Suprapubic skin (tissue), 4 donors: ENCODE results near the gene MTF1. TPM values are rescaled to one million over a fixed set of nuclear protein-coding genes. Genes with fewer than 3 reads are reported as not detected.

Experiments
- DNase-seq, 2 donors: peaks; one replicate each; pipeline ENCODE4 v3.0.0-alpha.2; 2019; ENCODE audit warnings: low spot score in 2 of 2
- H3K27ac ChIP-seq: fragments of 200-600 bp; sonication (generic); one replicate; pipeline ENCODE4 v1.5.1; 2019
- H3K27me3 ChIP-seq: fragments of 200-600 bp; sonication (generic); one replicate; pipeline ENCODE4 v1.5.1; 2019
- H3K36me3 ChIP-seq: fragments of 200-600 bp; sonication (generic); one replicate; pipeline ENCODE4 v1.5.1; 2019
- H3K4me1 ChIP-seq: fragments of 200-600 bp; sonication (generic); one replicate; pipeline ENCODE4 v1.5.1; 2019
- H3K4me3 ChIP-seq: fragments of 200-600 bp; sonication (generic); one replicate; pipeline ENCODE4 v1.5.1; 2019; ENCODE audit warnings: mild to moderate bottlenecking
- H3K9me3 ChIP-seq: fragments of 200-600 bp; sonication (generic); one replicate; pipeline ENCODE4 v1.5.1; 2019
- EP300 ChIP-seq: sonication (generic); formaldehyde crosslinking; IDR thresholded peaks from one replicate; pipeline ENCODE4 v1.6.1; 2017; ENCODE audit warnings: antibody characterized with exemption
- POLR2A ChIP-seq, 2 donors: fragments of 450-650 bp; IDR thresholded peaks; one replicate each; pipeline ENCODE4 v1.6.1; 2017; ENCODE audit warnings: antibody characterized with exemption in 2 of 2, mild to moderate bottlenecking in 2 of 2, moderate library complexity in 2 of 2
- POLR2AphosphoS5 ChIP-seq, 3 donors: sonication (generic); formaldehyde crosslinking; IDR thresholded peaks; one replicate each; pipeline ENCODE4 v1.6.1; 2017; ENCODE audit warnings: antibody characterized with exemption in 3 of 3
- WGBS: methylation state at CpG from one replicate; pipeline ENCODE4 v1.1.5; 2018; 5-methylcytosine and 5-hydroxymethylcytosine counted together
- total RNA-seq, 4 donors: library from RNA; depleted of rRNA; stranded (reverse); fragments of >200 nt; gene quantifications; one replicate each; pipeline ENCODE4 v1.1.0, GENCODE V29; 2016
- TF ChIP-seq, protein P1 (sequence below), 2 donors: fragments of 200-600 bp in 1 of 2; fragments of 450-650 bp in 1 of 2; sonication (generic) in 1 of 2; IDR thresholded peaks; one replicate each; pipeline ENCODE4 v1.5.1; 2016 to 2019; ENCODE audit warnings: antibody characterized with exemption in 2 of 2, mild to moderate bottlenecking in 1 of 2, moderate library complexity in 1 of 2

MTF1 gene
- total RNA-seq, 4 donors from 2014 or later: 8.8 to 13.5 (median 11.2) TPM

DNA sequence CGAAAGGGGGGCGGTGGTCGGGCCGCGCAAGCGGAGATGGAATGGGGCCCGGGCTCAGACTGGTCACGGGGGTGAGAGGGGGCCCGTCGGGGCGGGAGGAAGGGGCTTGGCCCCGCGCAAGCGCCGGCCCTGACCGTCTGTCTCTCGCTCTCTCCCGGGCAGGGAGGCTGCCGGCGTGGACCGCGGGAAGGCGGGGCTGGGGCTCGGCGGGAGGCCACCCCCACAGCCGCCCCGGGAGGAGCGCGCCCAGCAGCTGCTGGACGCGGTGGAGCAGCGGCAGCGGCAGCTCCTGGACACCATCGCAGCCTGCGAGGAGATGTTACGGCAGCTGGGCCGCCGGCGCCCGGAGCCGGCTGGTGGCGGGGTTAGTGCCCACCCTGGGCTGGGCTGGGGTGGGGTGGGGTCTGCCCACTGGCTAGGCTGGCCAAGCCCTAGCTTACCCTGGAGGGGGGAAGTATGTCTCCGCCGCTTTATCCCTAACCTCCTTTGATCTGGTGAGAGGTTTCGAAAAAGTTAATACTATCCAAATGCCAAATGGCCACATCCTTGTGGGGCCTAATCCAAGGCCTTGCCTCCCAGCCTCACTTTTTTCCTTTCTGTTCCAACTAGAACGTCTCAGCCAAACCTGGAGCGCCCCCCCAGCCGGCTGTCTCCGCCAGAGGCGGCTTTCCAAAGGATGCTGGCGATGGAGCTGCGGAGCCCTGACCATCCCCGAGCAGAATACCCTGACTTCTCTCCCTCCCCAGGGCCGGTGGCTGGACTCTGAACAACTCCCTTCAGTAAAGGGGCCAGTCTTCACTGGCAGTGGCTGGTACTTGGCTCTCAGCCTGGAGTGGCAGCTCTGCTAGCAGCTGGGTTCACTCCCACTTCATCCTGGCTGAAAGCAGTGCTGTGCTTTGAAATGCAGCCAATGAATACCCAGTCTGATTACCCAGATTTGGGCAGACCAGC lies 50.7 kb downstream of the MTF1 start:
- Histone ChIP-seq H3K4me1 (peaks cover 39% of the 10 kb centered on the region), H3K36me3 (peaks cover 30% of the 10 kb centered on the region), H3K9me3 (no peaks in the 10 kb centered on the region), H3K27me3 (no peaks in the 10 kb centered on the region), H3K4me3 (peak overlapping the region; percentile 99), H3K27ac (peak overlapping the region; percentile 95)
- peak; percentile 65 to 81 for DNase-seq
- TF ChIP-seq, protein P1, sequence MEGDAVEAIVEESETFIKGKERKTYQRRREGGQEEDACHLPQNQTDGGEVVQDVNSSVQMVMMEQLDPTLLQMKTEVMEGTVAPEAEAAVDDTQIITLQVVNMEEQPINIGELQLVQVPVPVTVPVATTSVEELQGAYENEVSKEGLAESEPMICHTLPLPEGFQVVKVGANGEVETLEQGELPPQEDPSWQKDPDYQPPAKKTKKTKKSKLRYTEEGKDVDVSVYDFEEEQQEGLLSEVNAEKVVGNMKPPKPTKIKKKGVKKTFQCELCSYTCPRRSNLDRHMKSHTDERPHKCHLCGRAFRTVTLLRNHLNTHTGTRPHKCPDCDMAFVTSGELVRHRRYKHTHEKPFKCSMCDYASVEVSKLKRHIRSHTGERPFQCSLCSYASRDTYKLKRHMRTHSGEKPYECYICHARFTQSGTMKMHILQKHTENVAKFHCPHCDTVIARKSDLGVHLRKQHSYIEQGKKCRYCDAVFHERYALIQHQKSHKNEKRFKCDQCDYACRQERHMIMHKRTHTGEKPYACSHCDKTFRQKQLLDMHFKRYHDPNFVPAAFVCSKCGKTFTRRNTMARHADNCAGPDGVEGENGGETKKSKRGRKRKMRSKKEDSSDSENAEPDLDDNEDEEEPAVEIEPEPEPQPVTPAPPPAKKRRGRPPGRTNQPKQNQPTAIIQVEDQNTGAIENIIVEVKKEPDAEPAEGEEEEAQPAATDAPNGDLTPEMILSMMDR (IDR thresholded peaks at IDR 0.05): no peak
- TF ChIP-seq EP300 (no peak), POLR2AphosphoS5 (IDR thresholded peaks at IDR 0.05) (no peak), POLR2A (IDR thresholded peaks at IDR 0.05) (no peak)
- WGBS: 6% methylated on average over 11 of the region's 54 CpGs

DNA sequence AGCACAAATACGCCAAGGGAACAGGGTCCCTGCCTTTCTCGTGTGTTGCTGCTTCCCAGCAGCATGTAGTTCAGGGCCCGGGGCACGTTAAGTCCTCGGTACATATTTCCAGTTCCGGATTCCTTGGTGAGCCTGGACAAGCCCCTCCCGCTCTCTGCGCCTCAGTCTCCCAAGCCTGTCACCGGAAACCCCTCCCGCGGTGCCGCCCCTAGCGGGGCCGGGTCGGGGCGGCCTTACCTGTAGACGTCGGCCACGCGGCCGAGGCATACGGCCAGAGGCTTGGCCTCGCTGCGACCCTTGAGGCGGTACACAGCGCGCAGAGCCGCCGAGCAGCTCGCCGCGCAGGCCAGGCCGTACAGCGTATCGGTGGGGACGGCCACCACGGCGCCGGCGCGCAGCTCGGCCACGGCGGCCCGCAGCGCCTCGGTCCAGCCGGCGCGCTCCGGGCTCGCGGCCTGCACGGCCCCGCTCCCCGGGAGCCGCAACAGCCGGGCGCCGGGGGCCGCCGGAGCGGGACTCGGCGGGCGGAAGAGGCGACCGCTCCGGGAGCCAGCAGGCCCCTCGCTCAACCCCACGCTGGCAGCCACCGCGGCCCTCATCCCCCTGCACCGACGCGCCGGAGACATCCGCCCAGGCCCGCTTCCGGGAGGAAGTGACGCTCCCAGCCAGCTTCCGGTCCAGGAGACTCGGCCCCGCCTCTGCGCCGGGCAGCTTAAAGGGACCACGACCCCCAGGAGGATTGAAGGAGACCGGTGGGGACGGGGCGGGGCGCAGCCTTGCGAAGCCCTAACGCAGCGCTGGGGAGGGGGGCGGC lies 51.6 kb downstream of the MTF1 start, which contains the start of the genes C1orf122 and YRDC:
Gene C1orf122 (plus strand): TSS at position 236 of the 814 bp plus-strand sequence. CDS start 615 bp downstream, outside the sequence.
Gene YRDC (minus strand): TSS at position 654 of the 814 bp plus-strand sequence. CDS start 28 bp downstream, at position 626.
- TF ChIP-seq POLR2A (IDR thresholded peaks at IDR 0.05) (peak; percentile 9 to 69), POLR2AphosphoS5 (IDR thresholded peaks at IDR 0.05) (peak; percentile 56 to 89 (median 69))
- TF ChIP-seq, protein P1 (IDR thresholded peaks at IDR 0.05): no peak
- DNase-seq: peak; percentile 96 to 98
- Histone ChIP-seq H3K4me3 (peak within 1 kb of the TSS; percentile 99), H3K27ac (peak within 1 kb of the TSS; percentile 95), H3K27me3 (no peaks in the 10 kb centered on the region), H3K9me3 (no peaks in the 10 kb centered on the region), H3K4me1 (peaks cover 39% of the 10 kb centered on the region), H3K36me3 (peaks cover 38% of the 10 kb centered on the region)
- 0% methylated on average over 29 of the region's 95 CpGs for WGBS

DNA sequence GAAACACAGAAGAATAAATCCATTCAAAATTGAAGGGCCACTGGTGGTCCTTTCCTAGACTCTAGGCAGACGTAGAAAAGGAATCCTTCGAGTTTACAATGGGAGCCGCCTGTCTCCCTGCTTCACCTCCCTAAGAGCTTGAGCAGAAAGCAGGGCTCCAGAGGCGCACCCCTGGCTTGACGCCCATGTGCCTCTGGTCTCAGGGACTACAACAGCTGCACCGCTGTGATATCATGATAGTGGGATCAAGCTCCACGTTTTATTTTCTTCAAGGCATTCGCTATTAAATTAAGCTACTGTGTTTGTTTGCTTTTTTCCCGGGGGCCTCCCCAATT lies 52.2 kb downstream of the MTF1 start:
- H3K4me3 ChIP-seq: peak overlapping the region; percentile 99
- WGBS: 9% methylated on average over 8 of the region's 9 CpGs
- DNase-seq: no peak
- peak overlapping the region; percentile 95 for H3K27ac ChIP-seq
- peaks cover 44% of the 10 kb centered on the region for H3K36me3 ChIP-seq
- H3K4me1 ChIP-seq: peaks cover 39% of the 10 kb centered on the region
- no peaks in the 10 kb centered on the region for H3K9me3 ChIP-seq
- no peak for TF ChIP-seq POLR2A (IDR thresholded peaks at IDR 0.05)
- no peaks in the 10 kb centered on the region for H3K27me3 ChIP-seq

DNA sequence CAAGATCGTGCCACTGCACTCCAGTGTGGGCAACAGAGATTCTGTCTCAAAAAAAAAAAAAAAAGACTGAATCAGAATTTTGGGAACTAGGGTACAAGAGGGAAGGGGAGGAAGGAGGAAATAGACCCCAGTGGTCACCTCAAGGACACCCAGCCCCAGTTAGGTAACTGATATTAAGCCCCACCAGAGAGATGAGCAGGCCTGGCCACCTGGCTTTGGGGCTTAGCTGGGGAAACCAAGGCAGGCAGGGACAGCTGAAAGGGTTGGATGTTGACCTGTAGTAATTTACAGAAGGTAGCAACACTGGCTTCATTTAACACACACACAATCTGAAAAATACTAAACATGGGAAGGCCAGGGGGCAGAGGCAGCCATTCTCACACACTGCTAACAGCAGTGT lies 57.0 kb downstream of the MTF1 start:
- Histone ChIP-seq H3K9me3 (no peaks in the 10 kb centered on the region), H3K36me3 (peaks cover 75% of the 10 kb centered on the region), H3K27ac (no peak overlapping the region), H3K4me1 (peaks cover 11% of the 10 kb centered on the region), H3K4me3 (no peak overlapping the region), H3K27me3 (no peaks in the 10 kb centered on the region)
- 94% methylated on average over 1 of the region's 1 CpG for WGBS
- no peak for TF ChIP-seq POLR2A (IDR thresholded peaks at IDR 0.05)
- no peak for TF ChIP-seq EP300
- TF ChIP-seq, protein P1 (IDR thresholded peaks at IDR 0.05): no peak
- DNase-seq: no peak

DNA sequence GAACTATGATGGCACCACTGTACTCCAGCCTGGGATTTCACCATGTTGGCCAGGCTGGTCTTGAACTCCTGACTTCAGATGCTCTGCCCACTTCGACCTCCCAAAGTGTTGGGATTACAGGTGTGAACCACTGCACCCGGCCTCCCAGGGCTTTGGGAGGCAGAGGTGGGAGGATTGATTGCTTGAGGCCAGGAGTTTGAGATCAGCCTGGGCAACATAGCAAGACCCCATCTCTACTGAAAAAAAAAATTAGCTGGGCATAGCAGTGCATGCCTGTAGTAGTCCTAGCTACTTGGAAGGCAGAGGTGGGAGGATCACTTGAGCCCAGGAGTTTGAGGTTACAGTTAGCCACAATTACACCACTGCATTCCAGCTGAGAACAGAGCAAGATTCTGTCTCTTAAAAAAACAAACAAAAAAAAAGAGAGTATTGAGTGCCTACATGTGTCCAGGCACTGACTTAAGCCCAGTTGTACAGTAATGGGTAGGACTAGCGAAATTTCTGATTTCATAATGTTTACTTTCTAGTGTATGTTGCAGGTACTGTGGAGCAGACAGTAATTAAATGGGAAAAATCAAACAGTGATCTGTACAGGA lies 61.5 kb downstream of the MTF1 start:
- Histone ChIP-seq H3K4me1 (peaks cover 24% of the 10 kb centered on the region), H3K36me3 (peaks cover 38% of the 10 kb centered on the region), H3K27me3 (peaks cover 5% of the 10 kb centered on the region), H3K27ac (no peak overlapping the region), H3K4me3 (no peak overlapping the region), H3K9me3 (no peaks in the 10 kb centered on the region)
- TF ChIP-seq, protein P1 (IDR thresholded peaks at IDR 0.05): no peak
- TF ChIP-seq POLR2A (IDR thresholded peaks at IDR 0.05): no peak
- no peak for TF ChIP-seq EP300
- TF ChIP-seq POLR2AphosphoS5 (IDR thresholded peaks at IDR 0.05): no peak
- WGBS: 87% methylated on average over 3 of the region's 3 CpGs
- DNase-seq: no peak
